Smooth muscle cell (in vitro differentiated cells): ENCODE data around the gene CCDC136. TPM values are rescaled to one million over a fixed set of nuclear protein-coding genes. Genes with fewer than 3 reads are reported as not detected.
A peak's percentile ranks its signal among the peaks of the same experiment; 100 is the strongest.

Source experiments
- DNase-seq: peaks from one replicate; lab custom pipeline; 2025; ENCODE audit not compliant: unreplicated experiment; lab: John Stamatoyannopoulos, UW
- H2AFZ ChIP-seq: fragments of 200-600 bp; sonication (generic); 2 replicates; pipeline ENCODE4 v1.6.0; 2016; ENCODE audit warnings: antibody characterized with exemption, low read depth, mild to moderate bottlenecking
- H3F3A ChIP-seq: fragments of 200-600 bp; sonication (generic); 2 replicates; pipeline ENCODE4 v1.6.0; 2017; ENCODE audit warnings: antibody characterized with exemption, low read depth
- H3K27ac ChIP-seq: fragments of 200-600 bp; sonication (generic); 2 replicates; pipeline ENCODE4 v1.5.1; 2016; ENCODE audit warnings: low read depth, mild to moderate bottlenecking
- H3K27me3 ChIP-seq: fragments of 200-600 bp; sonication (generic); 2 replicates; pipeline ENCODE4 v1.6.1; 2016; ENCODE audit warnings: low read depth, mild to moderate bottlenecking
- H3K36me3 ChIP-seq: fragments of 200-600 bp; sonication (generic); 2 replicates; pipeline ENCODE4 v1.5.1; 2016; ENCODE audit warnings: low read depth
- H3K4me1 ChIP-seq: fragments of 200-600 bp; sonication (generic); 2 replicates; pipeline ENCODE4 v1.5.1; 2016; ENCODE audit warnings: low read depth
- H3K4me2 ChIP-seq: fragments of 200-600 bp; sonication (generic); 2 replicates; pipeline ENCODE4 v1.6.0; 2016; ENCODE audit warnings: mild to moderate bottlenecking
- H3K4me3 ChIP-seq: fragments of 200-600 bp; sonication (generic); 2 replicates; pipeline ENCODE4 v1.5.1; 2016; ENCODE audit warnings: mild to moderate bottlenecking
- H3K79me2 ChIP-seq: fragments of 200-600 bp; sonication (generic); 2 replicates; pipeline ENCODE4 v1.6.0; 2016; ENCODE audit warnings: low read depth, mild to moderate bottlenecking
- H3K9ac ChIP-seq: fragments of 200-600 bp; sonication (generic); 2 replicates; pipeline ENCODE4 v1.6.0; 2016; ENCODE audit warnings: low read depth
- H3K9me3 ChIP-seq: fragments of 200-600 bp; sonication (generic); replicated peaks from 2 replicates; pipeline ENCODE4 v1.5.1; 2016; ENCODE audit warnings: low read depth
- H4K20me1 ChIP-seq: fragments of 200-600 bp; sonication (generic); 2 replicates; pipeline ENCODE4 v1.6.0; 2016; ENCODE audit warnings: low read depth
- CTCF ChIP-seq: fragments of 200-600 bp; sonication (generic); IDR thresholded peaks from 2 replicates; pipeline ENCODE4 v1.5.1; 2017; ENCODE audit warnings: borderline replicate concordance, mild to moderate bottlenecking, antibody characterized with exemption; ENCODE audit not compliant: insufficient read depth, poor library complexity, severe bottlenecking
- WGBS: methylation state at CpG from one replicate; pipeline ENCODE4 v1.1.7; 2016; ENCODE audit warnings: low lambda C conversion rate; 5-methylcytosine and 5-hydroxymethylcytosine counted together
- polyA plus RNA-seq: library from polyadenylated mRNA; unstranded; fragments of >200 nt; fragmentation: Nextera tagmentation; extraction: Ambion mirVana; gene quantifications from 2 replicates; pipeline ENCODE4 v1.2.1, GENCODE V29; 2016
- total RNA-seq: library from RNA; depleted of rRNA; stranded (reverse); fragments of >200 nt; gene quantifications from 2 replicates; pipeline ENCODE4 v1.2.3, GENCODE V29; 2014

Gene CCDC136
- total and polyA plus RNA-seq, 2 experiments from 2014 or later = 2.7 to 3.1 TPM

GRCh38 chr7:128860158-128861073 lies 68.6 kb downstream of the CCDC136 start:
- no peak overlapping the region for H3K4me3 ChIP-seq
- H2AFZ ChIP-seq = no peak overlapping the region
- H3K36me3 ChIP-seq = no peaks in the 10 kb centered on the region
- peaks cover 19% of the 10 kb centered on the region for H4K20me1 ChIP-seq
- 67% methylated on average over 10 of the region's 10 CpGs for WGBS
- H3K4me2 ChIP-seq = no peak overlapping the region
- H3K79me2 ChIP-seq = peaks cover 14% of the 10 kb centered on the region
- H3K27me3 ChIP-seq = no peaks in the 10 kb centered on the region
- no peak overlapping the region for H3K9ac ChIP-seq
- no peak overlapping the region for H3K27ac ChIP-seq
- TF ChIP-seq CTCF = no peak
- peaks cover 8% of the 10 kb centered on the region for H3K4me1 ChIP-seq
- peaks cover 13% of the 10 kb centered on the region for H3F3A ChIP-seq
- no peak for DNase-seq
- H3K9me3 ChIP-seq = no peaks in the 10 kb centered on the region

GRCh38 chr7:128861957-128862570 lies 70.3 kb downstream of the CCDC136 start:
- Histone ChIP-seq H3K27me3 (no peaks in the 10 kb centered on the region), H4K20me1 (peaks cover 31% of the 10 kb centered on the region), H3K36me3 (no peaks in the 10 kb centered on the region), H3K9me3 (no peaks in the 10 kb centered on the region), H3K27ac (peak overlapping the region; percentile 20), H3K4me3 (peak overlapping the region; percentile 77), H3K4me1 (peaks cover 8% of the 10 kb centered on the region), H3K79me2 (peaks cover 14% of the 10 kb centered on the region), H3F3A (peaks cover 13% of the 10 kb centered on the region), H3K9ac (peak overlapping the region; percentile 23), H3K4me2 (peak overlapping the region; percentile 97), H2AFZ (peak overlapping the region; percentile 28)
- WGBS = 73% methylated on average over 13 of the region's 15 CpGs
- no peak for TF ChIP-seq CTCF
- DNase-seq = no peak

- no peaks in the 10 kb centered on the region for H3K36me3 ChIP-seq
- H4K20me1 ChIP-seq = peaks cover 38% of the 10 kb centered on the region
- peak within 1 kb of the TSS; percentile 87 for H3K9ac ChIP-seq
- H3K4me2 ChIP-seq = peak within 1 kb of the TSS; percentile 97
- H3F3A ChIP-seq = peaks cover 16% of the 10 kb centered on the region
- TF ChIP-seq CTCF = no peak
- H3K27me3 ChIP-seq = peaks cover 5% of the 10 kb centered on the region
- peak within 1 kb of the TSS; percentile 71 for H2AFZ ChIP-seq
- peak; percentile 98 for DNase-seq
- peaks cover 14% of the 10 kb centered on the region for H3K79me2 ChIP-seq
- H3K27ac ChIP-seq = peak within 1 kb of the TSS; percentile 62
- no peaks in the 10 kb centered on the region for H3K9me3 ChIP-seq
- H3K4me3 ChIP-seq = peak within 1 kb of the TSS; percentile 77
- H3K4me1 ChIP-seq = peaks cover 8% of the 10 kb centered on the region
- WGBS = under 1% methylated on average over 65 of the region's 65 CpGs
These were observed 71.0 kb downstream of the CCDC136 start, which contains the start of gene ATP6V1F for GRCh38 chr7:128862571-128863432. ATP6V1F (plus strand) TSS chr7:128862856; CDS start chr7:128862905, 49 bp downstream.
